Neural progenitor cell (in vitro differentiated cells): ENCODE results near the gene PTPRG.

ENCODE experiments used
- EZH2 ChIP-seq: fragments of 200-600 bp; sonication (generic); IDR thresholded peaks from 2 replicates; pipeline ENCODE4 v1.6.1; 2017; ENCODE audit warnings: antibody characterized with exemption, mild to moderate bottlenecking, moderate library complexity
- EZH2phosphoT487 ChIP-seq: fragments of 200-600 bp; sonication (generic); IDR thresholded peaks from 2 replicates; pipeline ENCODE4 v1.6.1; 2017; ENCODE audit warnings: antibody characterized with exemption
- TF ChIP-seq, protein P1 (sequence below): fragments of 200-600 bp; sonication (generic); IDR thresholded peaks from 2 replicates; pipeline ENCODE4 v1.5.1; 2017; ENCODE audit warnings: antibody characterized with exemption, mild to moderate bottlenecking

DNA sequence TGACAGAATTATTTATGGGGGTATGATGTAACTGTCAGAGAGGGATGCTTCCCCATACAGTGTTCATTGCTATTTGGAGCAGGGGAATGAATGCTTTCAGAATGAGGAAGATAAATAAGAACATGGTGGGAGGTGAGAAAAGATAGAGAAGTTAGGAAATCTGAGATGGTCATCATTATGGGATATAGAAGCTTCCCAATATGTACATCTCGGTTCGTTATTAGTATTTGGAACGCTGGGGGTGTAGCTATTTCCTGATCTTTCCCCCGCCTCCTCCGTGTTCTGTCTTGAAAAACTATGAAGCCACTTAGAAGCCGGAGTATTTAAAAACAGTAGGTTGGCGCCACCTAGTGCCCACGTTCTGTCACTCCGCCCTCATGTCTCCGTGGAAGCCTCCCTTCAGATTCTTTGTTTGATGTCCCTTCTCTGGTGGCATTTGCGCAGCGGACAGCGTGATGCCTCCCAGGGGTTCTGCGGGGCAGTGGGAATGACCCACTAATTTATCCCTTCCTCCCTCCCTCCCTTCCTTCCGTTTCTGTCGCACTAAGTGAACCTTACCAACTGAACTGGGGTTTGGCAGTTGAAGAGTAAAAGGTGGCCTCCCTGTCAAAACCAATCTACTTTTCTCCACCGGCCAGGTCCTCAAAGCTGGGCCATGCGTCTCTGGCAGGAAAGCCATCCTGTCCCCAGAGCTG lies 627.5 kb downstream of the PTPRG start:
- TF ChIP-seq EZH2 = no peak
- TF ChIP-seq, protein P1, sequence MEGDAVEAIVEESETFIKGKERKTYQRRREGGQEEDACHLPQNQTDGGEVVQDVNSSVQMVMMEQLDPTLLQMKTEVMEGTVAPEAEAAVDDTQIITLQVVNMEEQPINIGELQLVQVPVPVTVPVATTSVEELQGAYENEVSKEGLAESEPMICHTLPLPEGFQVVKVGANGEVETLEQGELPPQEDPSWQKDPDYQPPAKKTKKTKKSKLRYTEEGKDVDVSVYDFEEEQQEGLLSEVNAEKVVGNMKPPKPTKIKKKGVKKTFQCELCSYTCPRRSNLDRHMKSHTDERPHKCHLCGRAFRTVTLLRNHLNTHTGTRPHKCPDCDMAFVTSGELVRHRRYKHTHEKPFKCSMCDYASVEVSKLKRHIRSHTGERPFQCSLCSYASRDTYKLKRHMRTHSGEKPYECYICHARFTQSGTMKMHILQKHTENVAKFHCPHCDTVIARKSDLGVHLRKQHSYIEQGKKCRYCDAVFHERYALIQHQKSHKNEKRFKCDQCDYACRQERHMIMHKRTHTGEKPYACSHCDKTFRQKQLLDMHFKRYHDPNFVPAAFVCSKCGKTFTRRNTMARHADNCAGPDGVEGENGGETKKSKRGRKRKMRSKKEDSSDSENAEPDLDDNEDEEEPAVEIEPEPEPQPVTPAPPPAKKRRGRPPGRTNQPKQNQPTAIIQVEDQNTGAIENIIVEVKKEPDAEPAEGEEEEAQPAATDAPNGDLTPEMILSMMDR = peak; percentile 89
- TF ChIP-seq EZH2phosphoT487 = no peak
